HG03565 (cell line): ENCODE measurements around the gene DHRS3.
"Not testable (repeated sequence)": the region's sequence is repeated elsewhere in the genome, so short reads cannot be mapped to it uniquely, and the experiment has no call there.

ENCODE experiments used
- ATAC-seq: cut with Tn5 transposase; IDR thresholded peaks from one replicate; pipeline ENCODE4 v1.9.1; 2021; ENCODE audit warnings: mild to moderate bottlenecking, moderate library complexity; ENCODE audit not compliant: unreplicated experiment

DHRS3 gene

GRCh38 chr1:12617901-12618660 lies at the start of gene DHRS3:
Gene DHRS3, minus strand, starts transcription at chr1:12618210. Its CDS starts 862 bp downstream, at chr1:12617348.
- ATAC-seq = no peak

- no peak for ATAC-seq
Observed at GRCh38 chr1:12666141-12666735, 48.2 kb upstream of the DHRS3 start.

- no peak for ATAC-seq
Observed at GRCh38 chr1:12665511-12665910, 47.5 kb upstream of the DHRS3 start.

- ATAC-seq = no peak
Observed at GRCh38 chr1:12662556-12662955, 44.5 kb upstream of the DHRS3 start.

GRCh38 chr1:12661606-12662219 lies 43.7 kb upstream of the DHRS3 start:
- ATAC-seq = no peak

- peak; percentile 49 for ATAC-seq
Observed at GRCh38 chr1:12658531-12659453, 40.8 kb upstream of the DHRS3 start.

GRCh38 chr1:12657885-12658512 lies 40.0 kb upstream of the DHRS3 start:
- not testable (repeated sequence) for ATAC-seq

GRCh38 chr1:12657060-12657884 lies 39.3 kb upstream of the DHRS3 start:
- ATAC-seq = no peak

- no peak for ATAC-seq
Observed at GRCh38 chr1:12656575-12656974, 38.6 kb upstream of the DHRS3 start.

- ATAC-seq = no peak
Observed at GRCh38 chr1:12654657-12655056, 36.6 kb upstream of the DHRS3 start.

- ATAC-seq = no peak
Observed at GRCh38 chr1:12654004-12654567, 36.1 kb upstream of the DHRS3 start.

GRCh38 chr1:12649971-12650421 lies 32.0 kb upstream of the DHRS3 start:
- ATAC-seq = no peak

GRCh38 chr1:12648741-12649140 lies 30.7 kb upstream of the DHRS3 start:
- no peak for ATAC-seq

- not testable (repeated sequence) for ATAC-seq
Observed at GRCh38 chr1:12645401-12645800, 27.4 kb upstream of the DHRS3 start.

GRCh38 chr1:12644829-12645228 lies 26.8 kb upstream of the DHRS3 start:
- ATAC-seq = no peak

GRCh38 chr1:12644237-12644636 lies 26.2 kb upstream of the DHRS3 start:
- ATAC-seq = no peak

GRCh38 chr1:12643785-12644184 lies 25.8 kb upstream of the DHRS3 start, which contains the start of gene AADACL4:
Gene AADACL4, plus strand, starts transcription at chr1:12644085. Its CDS starts 462 bp downstream, at chr1:12644547.
- no peak for ATAC-seq

- no peak for ATAC-seq
Observed at GRCh38 chr1:12643079-12643478, 25.1 kb upstream of the DHRS3 start.

- no peak for ATAC-seq
Observed at GRCh38 chr1:12640958-12641272, 22.9 kb upstream of the DHRS3 start.
